GM21423 (cell line): Measurements from ENCODE around the gene TXNDC17.
"Not testable (repeated sequence)": the region's sequence is repeated elsewhere in the genome, so short reads cannot be mapped to it uniquely, and the experiment has no call there.

Experiments
- ATAC-seq: cut with Tn5 transposase; IDR thresholded peaks from one replicate; pipeline ENCODE4 v1.9.1; 2021; ENCODE audit warnings: mild to moderate bottlenecking, moderate library complexity; ENCODE audit not compliant: unreplicated experiment

The TXNDC17 gene

DNA sequence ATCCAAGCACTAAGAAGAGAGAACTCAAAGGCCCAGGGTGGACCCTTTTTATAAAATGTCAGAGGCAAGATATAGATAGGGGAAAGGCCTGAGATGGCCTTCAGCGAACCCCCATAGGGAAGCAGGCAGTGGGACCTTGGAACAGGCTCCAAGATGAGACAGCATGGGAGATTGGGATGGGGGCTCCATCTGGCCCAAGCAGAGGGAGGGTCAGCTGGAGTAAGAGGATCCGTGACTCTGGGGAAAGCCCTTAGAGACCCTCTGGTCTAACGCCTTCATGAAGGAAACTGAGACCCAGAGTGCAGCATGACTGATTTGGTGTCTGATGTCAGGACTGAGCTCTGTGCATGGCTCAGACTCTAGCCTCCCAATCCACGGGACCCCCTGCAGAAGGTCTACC is 41.5 kb downstream of the TXNDC17 start:
- no peak for ATAC-seq

- ATAC-seq = no peak
These were observed 42.3 kb downstream of the TXNDC17 start for GRCh38 chr17:6683081-6683684.

GRCh38 chr17:6683730-6684459 is 43.0 kb downstream of the TXNDC17 start:
- no peak for ATAC-seq

GRCh38 chr17:6684460-6684783 is 43.6 kb downstream of the TXNDC17 start:
- ATAC-seq = no peak

- ATAC-seq = no peak
These were observed 44.3 kb downstream of the TXNDC17 start for GRCh38 chr17:6684881-6685767.

DNA sequence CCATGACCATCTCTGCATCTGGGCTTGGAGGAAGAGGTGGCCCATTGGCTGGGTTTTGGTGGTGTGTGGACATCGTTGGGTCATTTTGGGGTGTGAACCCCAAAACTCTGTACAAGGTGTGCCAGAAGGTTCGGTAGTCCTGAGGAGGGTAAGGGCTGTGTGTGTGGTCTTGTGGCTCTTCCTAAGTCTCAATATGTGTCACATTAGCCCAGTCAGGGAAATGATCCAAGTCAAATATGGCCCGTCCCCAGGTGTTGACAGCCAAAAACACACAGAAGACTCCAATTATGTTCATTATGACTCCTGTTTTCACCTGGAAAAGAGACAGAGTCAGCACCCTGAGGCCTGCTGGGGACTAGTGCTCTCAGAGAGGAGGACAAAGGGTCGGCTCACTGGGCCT is 45.2 kb downstream of the TXNDC17 start:
- no peak for ATAC-seq

- no peak for ATAC-seq
These were observed 48.1 kb downstream of the TXNDC17 start for GRCh38 chr17:6688944-6689343.

DNA sequence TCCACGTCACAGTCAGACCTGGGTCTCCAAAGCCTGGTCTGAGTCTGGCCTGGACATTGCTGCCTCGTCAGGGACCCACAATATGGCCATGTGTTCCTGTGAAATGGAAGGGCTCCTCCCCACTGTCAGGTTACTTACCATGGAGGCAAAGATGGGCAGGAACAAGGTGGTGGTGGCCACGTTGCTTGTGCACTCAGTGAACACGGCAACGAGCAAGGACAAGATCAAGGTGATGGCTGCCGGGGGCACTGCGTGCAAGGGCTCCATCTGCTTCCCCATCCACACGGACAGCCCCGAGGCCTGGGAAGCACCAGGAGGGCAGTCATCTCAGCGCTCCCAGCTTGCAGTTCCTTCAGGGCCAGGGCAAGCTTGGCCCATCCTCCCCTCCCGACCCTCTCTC is 49.8 kb downstream of the TXNDC17 start:
- ATAC-seq = no peak

DNA sequence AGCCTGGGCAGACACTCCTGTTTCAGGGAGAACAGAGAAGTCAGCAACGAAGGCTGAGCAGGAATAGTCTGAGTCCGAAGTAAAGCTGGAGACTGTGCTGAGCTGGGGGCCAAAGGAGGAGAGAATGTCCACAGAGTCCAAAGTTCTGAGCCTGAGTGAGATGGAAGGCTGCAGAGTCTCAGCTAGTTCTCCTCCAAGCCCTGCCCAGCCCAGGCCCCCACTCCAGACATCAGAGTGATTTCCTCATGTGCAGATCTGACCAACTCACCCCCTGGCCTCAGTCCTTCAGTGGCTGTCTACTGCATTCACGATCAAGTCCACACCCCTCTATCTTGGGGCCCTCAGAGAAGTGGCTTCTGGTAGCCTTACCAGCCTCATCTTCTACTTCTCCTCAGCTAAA is 50.7 kb downstream of the TXNDC17 start:
- no peak for ATAC-seq

GRCh38 chr17:6691958-6692357 is 51.1 kb downstream of the TXNDC17 start:
- not testable (repeated sequence) for ATAC-seq
